NOMO-1 (cell line): ENCODE results near the gene ARHGAP33.
"Not testable (repeated sequence)": the region's sequence is repeated elsewhere in the genome, so short reads cannot be mapped to it uniquely, and the experiment has no call there.

Source experiments
- DNase-seq, 2 experiments: peaks; one replicate each; lab custom pipeline; 2025; ENCODE audit not compliant: unreplicated experiment in 2 of 2; lab: John Stamatoyannopoulos, UW

Gene ARHGAP33

DNA sequence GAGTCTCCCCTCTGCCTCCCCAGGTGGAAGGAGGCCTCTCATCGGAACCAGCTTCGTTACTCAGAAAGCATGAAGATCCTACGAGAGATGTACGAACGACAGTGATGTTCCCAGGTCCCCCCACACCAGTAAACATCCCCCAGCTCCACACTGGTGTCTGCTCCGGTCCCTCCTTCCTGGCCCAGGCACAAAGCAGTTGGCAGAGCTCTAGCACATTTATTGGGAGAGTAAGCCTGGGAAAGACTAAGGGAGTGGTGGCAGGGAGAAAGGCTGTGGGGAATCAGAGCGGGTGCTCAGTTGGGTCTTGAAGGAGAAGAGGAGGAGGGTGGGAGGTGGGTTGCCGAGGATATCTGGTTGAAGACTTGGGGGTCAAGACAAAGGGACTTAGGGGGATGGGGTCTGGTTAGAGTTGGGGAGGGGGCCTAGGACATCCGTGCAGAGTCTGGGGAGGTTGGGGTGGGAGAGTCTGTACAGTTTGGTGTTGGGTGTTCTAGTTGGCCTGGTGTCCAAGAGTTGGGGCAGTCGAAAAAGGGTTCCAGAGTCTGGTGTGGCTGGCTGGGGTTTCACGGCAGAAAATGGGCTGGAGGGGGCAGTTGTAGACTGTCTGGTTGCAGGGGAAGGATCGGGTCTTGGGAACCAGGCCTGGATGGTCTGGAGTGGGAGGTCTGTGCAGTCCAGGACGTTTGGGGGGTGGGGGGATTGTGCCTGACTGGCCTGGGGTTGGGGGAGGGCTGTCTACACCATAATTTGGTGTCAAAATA, 20.8 kb upstream of the ARHGAP33 start:
- no peak for DNase-seq

DNA sequence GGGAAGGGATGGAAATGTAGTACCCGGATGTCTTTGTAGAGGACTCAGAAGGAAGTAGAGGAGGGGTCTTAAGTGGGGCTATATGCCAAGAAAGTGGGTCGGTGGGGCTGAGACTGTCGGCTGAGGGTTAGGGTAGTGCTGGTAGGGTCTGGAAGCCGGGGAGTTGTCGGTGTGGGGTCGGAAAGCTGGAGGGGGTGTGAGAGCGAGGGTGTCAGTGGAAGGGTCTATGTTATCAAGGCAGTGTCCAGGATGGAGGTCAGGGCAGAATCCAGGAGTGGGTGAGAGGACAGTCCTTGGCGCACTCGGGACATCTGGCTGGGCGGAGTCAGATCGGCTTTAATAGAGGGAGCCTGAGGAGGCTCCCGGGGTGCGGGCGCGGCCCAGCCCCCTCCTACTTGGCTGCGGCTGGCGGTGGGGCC, 20.2 kb upstream of the ARHGAP33 start:
- no peak for DNase-seq

DNA sequence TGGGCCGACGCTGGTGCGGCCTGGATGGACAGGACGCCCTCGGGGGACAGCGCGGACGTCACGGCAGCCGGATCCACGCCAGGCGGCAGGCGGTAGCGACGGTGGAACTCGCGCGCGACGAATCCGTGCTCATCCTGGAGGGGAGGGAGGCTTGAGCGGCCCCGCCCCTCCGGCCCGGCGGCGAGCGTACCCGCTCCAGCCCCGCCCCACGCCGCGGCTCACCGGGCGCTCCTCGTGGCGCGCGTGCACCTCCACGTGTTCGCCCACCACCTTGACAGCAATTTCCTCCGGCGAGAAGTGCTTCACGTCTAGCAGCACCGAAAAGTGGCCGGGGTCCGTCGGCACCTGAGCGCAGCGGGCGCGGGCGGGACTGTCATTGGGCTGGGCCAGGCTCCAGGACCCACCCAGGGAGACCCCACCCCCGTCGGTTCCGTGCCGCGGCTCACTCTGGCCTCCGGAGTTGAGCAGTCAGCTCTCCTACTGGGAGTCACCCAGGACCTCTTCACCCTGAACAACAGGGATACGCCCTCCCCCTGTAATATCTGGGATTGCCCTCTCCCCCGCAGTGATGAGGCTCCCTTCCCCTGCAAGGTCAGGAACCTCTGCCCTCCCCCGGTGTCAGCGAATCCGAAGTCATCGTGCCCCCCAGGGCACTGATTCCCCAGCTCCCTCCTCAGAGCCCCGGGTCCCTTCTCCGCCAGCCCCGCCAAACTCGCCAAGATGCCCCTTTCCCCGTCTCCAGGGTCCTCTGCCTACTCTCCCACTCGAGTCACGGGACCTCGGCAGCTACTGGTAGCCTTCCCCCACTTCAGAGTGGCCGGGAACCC, 19.6 kb upstream of the ARHGAP33 start:
- DNase-seq = no peak

DNA sequence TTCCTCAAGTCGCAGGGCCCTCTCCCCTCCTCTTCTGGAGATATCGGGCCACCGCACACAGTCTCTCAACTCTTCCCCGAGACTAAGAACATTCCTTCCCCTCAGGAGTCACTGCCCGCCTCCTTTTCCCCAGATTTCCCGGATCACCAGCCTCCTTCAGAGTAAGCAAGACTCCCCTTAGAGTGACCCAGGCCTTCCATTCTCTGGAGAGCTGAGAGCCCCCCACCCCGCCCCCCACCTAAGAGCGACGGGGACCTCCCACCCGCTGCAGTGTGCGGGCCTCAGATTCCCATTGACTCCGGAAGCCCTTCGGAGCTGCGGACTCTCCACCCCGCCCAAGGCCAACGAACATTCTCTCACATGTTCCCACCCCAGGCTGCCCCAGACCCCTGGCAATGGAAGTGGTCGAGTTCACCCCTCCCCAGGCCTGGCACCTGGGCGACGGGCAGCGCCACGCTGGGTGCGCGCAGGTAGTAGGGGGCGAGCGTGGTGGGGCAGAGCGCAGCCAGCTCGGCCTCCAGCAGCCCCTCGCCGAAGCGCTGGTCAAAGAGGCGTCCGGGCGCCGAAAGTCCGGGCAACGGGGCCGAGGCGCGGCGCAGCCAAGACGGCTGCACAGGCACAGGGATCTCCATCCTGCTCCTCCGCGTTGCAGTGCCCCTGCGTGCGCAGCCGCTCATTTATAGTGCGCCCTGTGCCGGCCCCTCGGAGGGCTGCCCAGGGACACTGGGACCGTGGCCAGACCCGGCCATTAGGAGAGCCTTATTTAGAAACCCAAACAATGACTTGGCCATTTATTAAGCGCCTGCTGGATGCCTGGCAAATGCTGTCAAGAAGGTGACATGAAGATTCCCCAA, 18.8 kb upstream of the ARHGAP33 start, which contains the start of gene HSPB6:
TSS of gene HSPB6 (minus strand) at position 653 of the 854 bp plus-strand sequence. CDS start at position 632, 21 bp downstream.
- DNase-seq = no peak

DNA sequence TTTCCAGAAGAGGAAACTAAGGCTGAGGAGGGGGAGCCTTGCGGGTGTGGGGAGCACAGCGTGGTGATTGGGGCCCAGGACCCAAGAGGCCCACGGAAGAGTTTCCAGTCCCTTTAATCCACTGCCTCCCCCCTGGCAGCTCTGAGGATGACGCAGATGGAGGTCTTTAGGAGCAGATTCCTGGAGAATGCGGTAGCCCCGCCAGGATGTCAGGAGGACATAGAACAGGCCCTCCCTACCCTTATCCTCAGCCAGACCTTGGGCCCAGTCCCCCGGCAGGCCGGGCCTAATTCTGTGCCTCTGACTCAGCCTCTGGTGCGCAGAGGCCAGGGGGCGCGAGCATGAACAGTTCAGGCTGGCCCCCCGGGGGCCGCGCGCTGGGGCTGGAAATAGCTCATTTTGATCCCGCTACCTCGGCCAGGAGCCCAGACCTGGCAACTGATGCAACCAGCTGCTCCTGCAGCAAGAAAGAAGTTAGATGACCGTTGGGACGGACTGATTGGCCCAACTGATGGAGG, 18.1 kb upstream of the ARHGAP33 start:
- no peak for DNase-seq

DNA sequence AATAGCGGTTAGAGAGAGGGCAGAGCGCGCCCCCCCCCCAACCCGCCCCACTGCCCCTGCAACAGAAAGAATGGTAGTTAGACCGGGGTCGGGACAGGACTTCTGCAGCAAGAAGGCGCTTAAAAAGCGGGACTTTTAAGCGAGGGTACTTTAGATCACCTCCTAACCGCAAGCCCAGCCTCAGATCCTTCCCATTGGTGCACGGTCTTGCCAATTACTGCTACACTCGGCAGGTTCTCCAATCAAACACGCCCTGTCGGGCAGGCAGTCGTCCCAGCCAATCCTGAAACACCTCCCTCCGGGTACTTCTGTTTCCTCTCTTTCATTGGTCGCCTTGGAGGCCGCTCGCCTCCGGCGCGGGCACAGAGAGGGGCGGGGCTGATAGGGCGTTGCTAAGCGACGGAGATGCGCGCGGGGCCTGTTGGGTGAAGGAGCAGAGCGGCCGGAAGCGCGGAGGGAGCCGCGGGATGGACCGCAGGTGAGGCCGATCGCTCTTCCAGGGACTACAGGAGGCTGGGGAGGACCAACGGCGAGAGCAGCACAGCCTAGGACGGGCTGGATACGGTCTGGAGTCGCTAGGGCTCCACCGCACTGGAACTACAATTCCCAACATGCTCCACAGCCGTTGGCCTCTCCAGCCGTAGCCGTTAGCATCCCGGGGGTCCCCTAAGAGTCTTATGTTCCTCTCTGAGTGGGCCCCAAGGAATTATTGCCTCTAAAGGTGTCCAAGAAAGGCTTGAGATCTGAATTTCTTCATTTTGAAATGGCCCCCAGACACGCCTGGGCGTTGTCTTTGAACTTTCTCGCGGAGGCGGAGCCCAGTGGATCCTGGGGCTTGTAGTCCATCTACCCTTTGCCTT, 17.4 kb upstream of the ARHGAP33 start, which contains the start of gene PROSER3:
TSS of gene PROSER3 (plus strand) at position 428 of the 860 bp plus-strand sequence. CDS start at position 468, 40 bp downstream.
- DNase-seq = peak; percentile 98 to 99

DNA sequence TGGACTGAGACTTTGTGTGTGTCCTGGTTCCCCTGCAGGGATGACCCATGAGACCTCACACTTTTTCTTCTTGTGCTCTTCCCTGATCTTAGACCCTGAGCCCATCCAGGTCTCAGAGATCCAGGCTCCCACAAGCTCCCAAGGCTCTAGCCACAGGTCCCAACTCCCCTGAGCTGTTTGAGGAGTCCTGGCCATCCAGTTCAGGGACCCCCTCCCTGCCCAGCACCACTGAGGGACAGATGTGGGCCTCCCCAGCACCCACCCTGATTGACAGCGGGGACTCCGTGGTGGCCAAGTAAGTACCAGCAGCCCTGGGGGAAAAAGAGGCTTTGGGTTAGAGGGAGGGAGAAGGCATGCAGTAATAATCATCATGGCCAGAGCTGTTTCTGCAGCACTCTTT, 15.7 kb upstream of the ARHGAP33 start:
- DNase-seq = no peak

DNA sequence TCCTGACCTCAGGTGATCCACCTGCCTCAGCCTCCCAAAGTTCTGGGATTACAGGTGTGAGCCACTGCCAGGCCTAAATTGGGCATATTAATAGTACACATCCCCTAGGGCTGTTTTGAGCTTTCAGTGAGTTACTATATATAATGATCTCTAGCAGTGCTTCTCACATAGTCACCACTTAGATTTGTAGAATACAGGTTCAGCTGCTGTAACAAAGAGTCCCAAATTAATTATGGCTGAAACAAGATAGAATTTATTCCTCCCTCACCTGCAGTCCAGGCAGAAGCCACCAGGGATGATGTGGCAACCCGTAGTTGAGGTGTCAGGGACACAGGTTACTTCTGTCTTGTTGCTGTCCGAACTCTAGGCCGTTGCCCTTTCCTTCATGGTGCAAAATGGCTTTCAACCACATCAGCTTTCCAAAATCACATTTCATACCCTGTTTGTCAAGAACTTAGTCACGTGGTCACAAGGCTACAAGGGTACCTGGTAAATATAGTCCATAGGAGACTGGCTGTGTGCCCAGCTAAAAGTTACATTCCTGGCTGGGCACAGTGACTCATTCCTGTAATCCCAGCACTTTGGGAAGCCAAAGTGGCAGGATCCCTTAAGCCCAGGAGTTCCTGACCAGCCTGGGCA, 14.5 kb upstream of the ARHGAP33 start:
- no peak for DNase-seq

DNA sequence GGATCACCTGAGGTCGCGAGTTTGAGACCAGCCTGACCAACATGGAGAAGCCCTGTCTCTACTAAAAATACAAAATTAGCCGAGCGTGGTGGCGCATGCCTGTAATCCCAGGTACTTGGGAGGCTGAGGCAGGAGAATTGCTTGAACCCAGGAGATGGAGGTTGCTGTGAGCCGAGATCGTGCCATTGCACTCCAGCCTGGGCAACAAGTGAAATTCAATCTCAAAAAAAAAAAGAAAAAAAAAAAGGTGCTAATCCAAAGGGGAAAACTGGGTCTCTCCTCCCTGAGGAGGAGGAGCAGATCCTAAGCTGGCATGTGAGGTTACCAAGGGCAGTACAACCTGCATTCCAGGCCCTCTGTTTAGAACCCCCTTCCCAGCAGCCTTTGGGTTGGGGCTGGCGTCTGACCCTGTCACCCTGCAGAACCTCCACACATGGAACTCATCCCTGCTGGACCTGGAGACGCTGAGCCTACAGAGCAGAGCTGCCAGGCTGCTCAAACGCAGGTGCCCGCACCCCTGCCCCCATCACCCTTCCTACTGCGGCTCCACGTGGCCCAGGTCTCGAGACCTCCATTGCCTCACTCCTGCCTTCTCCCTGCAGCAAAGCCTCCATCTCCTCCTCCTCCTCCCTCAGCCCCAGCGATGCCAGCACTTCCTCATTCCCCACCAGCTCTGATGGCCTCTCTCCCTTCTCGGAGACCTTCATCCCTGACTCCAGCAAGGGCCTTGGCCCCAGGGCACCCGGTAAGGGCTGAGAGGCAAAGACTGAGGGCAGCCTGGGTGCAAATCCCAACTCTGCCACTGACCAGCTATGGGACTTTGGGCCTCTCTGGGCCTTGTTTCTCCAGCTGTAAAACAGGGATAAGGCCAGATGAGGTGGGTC, 10.7 kb upstream of the ARHGAP33 start:
- no peak for DNase-seq

DNA sequence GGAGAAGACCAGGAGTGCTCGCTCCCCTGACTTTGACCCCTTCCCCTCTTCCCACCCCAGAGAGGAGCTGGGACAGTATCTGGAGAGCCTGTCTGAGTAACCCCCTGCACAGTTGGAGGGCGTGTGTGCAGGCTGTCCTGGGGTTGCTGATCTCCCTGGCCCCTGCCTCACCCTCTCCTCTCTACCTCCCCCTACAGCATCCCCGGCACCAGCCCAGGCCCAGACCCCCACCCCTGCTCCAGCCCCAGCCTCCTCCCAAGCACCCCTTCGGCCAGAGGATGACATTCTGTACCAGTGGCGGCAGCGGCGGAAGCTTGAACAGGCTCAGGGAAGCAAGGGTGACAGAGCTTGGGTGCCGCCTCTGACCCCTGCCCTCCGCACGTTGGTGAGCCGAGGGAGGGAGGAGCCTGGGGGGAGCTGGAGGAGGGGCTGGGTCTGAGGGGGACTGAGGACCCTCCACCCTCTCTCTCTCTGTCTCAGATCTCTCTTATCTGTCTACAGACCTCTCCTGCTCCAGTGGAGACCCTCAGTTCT, 8.7 kb upstream of the ARHGAP33 start:
- DNase-seq = no peak

DNA sequence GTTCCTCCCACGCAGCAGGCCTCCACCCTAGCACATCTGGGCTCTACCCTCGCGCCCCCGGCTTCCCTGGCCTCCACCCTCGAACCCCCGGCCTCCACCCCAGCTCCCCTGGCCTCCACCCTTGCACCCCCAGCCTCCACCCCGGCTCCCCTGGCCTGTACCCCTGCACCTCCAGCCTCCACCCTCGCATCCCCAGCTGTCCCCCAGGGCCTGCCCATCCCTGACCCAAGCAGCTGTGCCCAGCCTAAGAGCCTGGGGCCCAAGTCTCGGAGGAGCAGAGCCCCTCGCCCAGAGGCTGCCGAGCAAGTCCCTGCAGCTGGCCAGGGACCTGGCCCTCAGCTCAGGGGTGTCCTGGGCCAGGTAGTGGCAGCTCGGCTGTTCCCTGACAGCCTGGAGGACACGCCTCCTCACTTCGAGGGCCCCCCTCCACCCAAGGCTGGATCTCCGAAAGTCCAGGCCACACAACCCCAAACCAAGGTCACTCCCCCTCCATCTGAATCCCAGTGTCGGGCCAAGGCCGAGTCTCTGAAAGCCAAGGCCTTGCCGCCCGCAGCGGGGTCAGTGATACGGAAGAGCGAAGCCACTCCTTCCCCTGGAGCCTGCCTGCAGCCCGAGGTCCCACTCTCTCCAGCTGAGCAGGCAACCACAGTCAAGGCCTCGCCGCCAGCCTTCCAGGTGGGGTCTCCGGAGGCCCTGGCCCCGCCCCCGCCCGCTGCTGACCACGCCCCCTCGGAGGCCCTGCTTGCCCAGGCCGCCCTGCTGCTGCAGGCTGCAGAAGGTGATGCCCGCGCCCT, 7.9 kb upstream of the ARHGAP33 start:
- no peak for DNase-seq

DNA sequence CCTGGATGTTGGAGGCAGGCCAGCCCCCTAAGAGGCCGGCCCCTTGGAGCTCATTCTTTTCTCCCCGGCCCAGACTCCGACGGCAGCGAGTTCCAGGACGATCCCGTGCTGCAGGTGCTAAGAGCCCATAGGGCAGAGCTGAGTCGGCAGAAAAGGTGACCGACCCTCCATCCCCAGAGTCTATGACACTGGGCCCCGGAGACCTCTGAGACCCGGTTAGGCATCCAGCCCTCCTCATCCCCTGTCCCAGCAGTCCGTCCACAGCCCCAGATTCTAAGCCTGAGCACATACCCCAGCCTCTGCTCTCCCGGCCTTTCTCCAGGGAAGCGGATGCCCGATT, 7.3 kb upstream of the ARHGAP33 start:
- DNase-seq = no peak

DNA sequence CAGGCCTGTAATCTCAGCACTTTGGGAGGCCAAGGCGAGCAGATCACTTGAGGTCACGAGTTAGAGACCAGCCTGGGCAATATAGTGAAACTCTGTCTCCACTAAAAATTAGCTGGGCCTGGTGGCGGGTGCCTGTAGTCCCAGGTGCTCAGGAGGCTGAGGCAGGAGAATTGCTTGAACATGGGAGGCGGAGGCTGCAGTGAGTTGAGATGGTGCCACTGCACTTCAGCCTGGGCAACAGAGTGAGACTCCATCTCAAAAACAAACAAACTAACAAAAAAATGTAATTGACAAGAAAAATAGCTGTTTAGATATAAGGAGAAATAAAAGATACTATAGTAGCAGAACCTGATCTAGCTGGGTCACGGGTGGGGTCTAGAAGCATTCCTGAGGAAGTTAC, 3.0 kb upstream of the ARHGAP33 start:
- not testable (repeated sequence) for DNase-seq

DNA sequence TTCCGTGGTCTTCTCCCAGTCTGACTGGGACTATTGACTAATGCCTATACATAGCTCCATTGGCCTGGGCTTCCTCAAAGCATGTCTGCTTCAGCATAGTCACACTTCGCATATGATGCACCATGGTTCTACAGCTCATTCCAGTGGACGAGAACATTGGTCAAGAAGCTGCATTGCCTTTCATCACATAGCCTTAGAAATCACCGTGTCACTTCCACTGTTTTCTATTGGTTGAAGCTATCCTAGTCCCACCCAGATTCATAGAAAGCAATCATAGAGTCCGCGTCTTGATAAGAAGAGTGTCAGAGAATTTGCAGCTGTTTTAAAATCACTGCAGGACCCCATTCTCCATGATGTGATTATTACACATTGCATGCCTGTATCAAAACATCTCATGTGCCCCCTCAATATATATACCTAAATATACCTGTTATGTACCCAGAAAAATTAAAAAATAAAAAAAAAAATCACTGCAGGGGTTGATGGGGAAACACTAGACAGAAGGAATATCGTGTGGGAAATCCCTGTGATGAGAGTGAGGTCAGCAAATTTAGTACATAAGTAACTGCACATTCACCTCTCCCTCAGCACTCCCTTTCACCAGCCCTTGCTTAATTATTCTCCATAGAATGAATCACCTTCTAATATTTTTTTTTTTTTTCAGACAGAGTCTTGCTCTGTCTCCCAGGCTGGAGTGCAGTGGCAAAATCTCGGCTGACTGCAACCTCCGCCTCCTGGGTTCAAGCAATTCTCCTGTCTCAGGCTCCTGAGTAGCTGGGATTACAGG, 2.2 kb upstream of the ARHGAP33 start:
- DNase-seq = no peak

DNA sequence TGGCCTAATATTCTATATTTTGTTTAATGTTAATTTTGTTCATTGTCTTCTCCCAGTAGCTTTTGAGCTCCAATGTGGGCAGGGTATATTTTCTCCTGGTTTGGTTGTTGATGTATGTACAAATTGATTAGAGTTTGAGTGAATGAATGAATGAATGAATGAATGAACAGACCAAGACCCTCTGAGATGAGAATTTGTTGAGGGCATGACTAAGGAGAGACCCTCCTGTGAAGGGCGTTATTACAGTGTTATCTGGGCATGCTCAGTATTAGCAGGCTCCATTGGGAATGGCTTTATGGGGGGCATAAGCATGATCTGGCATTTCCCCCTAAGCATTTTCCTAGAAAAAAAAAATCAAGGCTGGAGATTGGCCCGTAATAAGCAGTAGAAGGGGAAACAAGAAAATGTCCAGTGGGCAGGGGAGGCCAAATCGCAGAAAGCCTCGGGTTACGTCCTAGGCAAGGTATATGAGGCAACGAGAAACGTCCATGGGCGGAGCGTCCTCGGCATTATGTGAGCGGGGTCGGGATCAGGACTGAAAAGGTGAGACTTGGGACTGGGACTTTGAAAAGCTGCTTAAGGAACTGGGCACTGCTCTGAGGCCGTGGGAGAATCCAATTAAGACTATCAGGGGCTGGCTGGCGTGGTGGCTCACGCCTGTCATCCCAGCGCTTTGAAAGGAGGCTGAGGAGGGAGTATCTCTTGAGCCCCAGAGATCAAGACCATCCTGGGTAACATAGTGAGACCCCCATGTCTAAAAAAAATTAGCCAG, 904 bp upstream of the ARHGAP33 start:
- no peak for DNase-seq

DNA sequence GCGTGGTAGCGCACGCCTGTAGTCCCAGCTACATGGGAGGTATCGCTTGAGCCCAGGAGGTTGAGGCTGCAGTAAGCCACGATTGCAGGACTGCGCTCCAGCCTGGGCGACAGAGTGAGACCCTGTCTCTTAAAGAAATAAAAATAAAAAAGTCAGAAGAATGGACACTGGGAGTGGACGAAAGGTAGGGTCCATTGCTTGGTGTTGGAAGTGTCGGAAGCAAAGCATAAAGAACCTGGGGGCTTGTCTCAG, 392 bp upstream of the ARHGAP33 start:
- no peak for DNase-seq
